K562 (cell line): Measurements from ENCODE around the gene CTPS2. TPM values are rescaled to one million over a fixed set of nuclear protein-coding genes. Genes with fewer than 3 reads are reported as not detected.

ENCODE experiments used
- ATAC-seq: fragments of 200-7000 bp; cut with Tn5 transposase; 3 replicates; pipeline ENCODE4 v1.9.1; 2020; ENCODE audit warnings: moderate library complexity
- BruUV-seq: library from RNA; stranded (reverse); fragments of 400-500 nt; replicated peaks from 2 replicates; lab custom pipeline; 2021; lab: Mats Ljungman, UMichigan
- CTCF ChIA-PET: fragments of 300-600 bp; formaldehyde crosslinking; extraction: SDS; loops from one replicate; lab custom pipeline; 2021; ENCODE audit warnings: low intra/inter-chr PET ratio; lab: Yijun Ruan, JAX
- POLR2A ChIA-PET: fragments of 300-600, 350-650 bp; sonication (Branson Sonifier 250); formaldehyde crosslinking; extraction: SDS; loops from one replicate; lab custom pipeline; 2021; ENCODE audit warnings: antibody characterized with exemption, inconsistent platforms; lab: Yijun Ruan, JAX
- DNase-seq, 4 experiments: peaks; one replicate each; pipeline versions ENCODE4 v3.0.0 to v3.0.0-alpha.2; 2011 to 2018; ENCODE audit warnings: low spot score in 3 of 4, mixed read lengths in 3 of 4; ENCODE audit errors: extremely low read depth in 1 of 4
- FAIRE-seq: peaks from 2 replicates; lab custom pipeline; 2011; peaks lifted over from hg19 to GRCh38; lab: Jason Lieb, UNC
- H2AFZ ChIP-seq: 2 replicates; pipeline ENCODE4 v1.6.0; 2011; ENCODE audit warnings: low read depth, low read length, control low read depth, inconsistent platforms
- H3K27ac ChIP-seq: fragments of 200-600 bp; 3 replicates; pipeline ENCODE4 v1.8.0; 2011; ENCODE audit warnings: low read depth, mild to moderate bottlenecking, control low read depth, inconsistent platforms, low read length, moderate library complexity, mixed read lengths; ENCODE audit errors: extremely low read depth
- H3K27me3 ChIP-seq, 2 experiments: fragments of 300-600 bp in 1 of 2; 2 replicates in 1 of 2; 3 replicates in 1 of 2; pipeline versions ENCODE4 v1.6.0 to v1.8.0; 2011; ENCODE audit warnings: inconsistent platforms in 2 of 2, low read length in 2 of 2, mild to moderate bottlenecking in 1 of 2, mixed read lengths in 1 of 2, moderate library complexity in 1 of 2; ENCODE audit not compliant: control insufficient read depth in 2 of 2, insufficient read depth in 2 of 2
- H3K36me3 ChIP-seq: fragments of 300-600 bp; 3 replicates; pipeline ENCODE4 v1.8.0; 2011; ENCODE audit warnings: mild to moderate bottlenecking, low read length, inconsistent platforms; ENCODE audit not compliant: control insufficient read depth, insufficient read depth
- H3K4me1 ChIP-seq, 2 experiments: fragments of 200-600 bp in 1 of 2; replicated peaks in 1 of 2; 2 replicates in 1 of 2; 3 replicates in 1 of 2; pipeline versions ENCODE4 v1.5.1 to v1.8.0; 2011; ENCODE audit warnings: inconsistent platforms in 2 of 2, low read length in 2 of 2, mild to moderate bottlenecking in 1 of 2, mixed read lengths in 1 of 2, moderate library complexity in 1 of 2; ENCODE audit not compliant: control insufficient read depth in 2 of 2, insufficient read depth in 2 of 2
- H3K4me2 ChIP-seq: 2 replicates; pipeline ENCODE4 v1.6.1; 2011; ENCODE audit warnings: low read length, control low read depth, inconsistent platforms, mixed read lengths; ENCODE audit not compliant: insufficient read depth
- H3K4me3 ChIP-seq: fragments of 200-600 bp; sonication (generic), shearing (Covaris generic); 2 replicates; pipeline ENCODE4 v1.5.1; 2016; ENCODE audit warnings: control low read depth, inconsistent platforms
- H3K79me2 ChIP-seq: fragments of 200-600 bp; 3 replicates; pipeline ENCODE4 v1.8.0; 2011; ENCODE audit warnings: low read length, inconsistent platforms; ENCODE audit not compliant: control insufficient read depth, insufficient read depth
- H3K9ac ChIP-seq, 2 experiments: 2 replicates each; pipeline versions ENCODE4 v1.6.0 to v1.6.1; 2011; ENCODE audit warnings: low read depth in 2 of 2, low read length in 2 of 2, control low read depth in 1 of 2, inconsistent platforms in 1 of 2, mild to moderate bottlenecking in 1 of 2, mixed read lengths in 1 of 2; ENCODE audit not compliant: insufficient read depth in 1 of 2
- H3K9me1 ChIP-seq: one replicate; pipeline ENCODE4 v1.6.0; 2011; ENCODE audit warnings: inconsistent platforms, mild to moderate bottlenecking, low read length, moderate library complexity; ENCODE audit not compliant: control insufficient read depth, insufficient read depth
- H3K9me3 ChIP-seq: replicated peaks from 2 replicates; pipeline ENCODE4 v1.5.1; 2011; ENCODE audit warnings: low read depth, low read length, inconsistent platforms; ENCODE audit not compliant: control insufficient read depth, insufficient read depth
- H4K20me1 ChIP-seq: replicated peaks from 2 replicates; pipeline ENCODE4 v1.6.1; 2011; ENCODE audit warnings: low read length, inconsistent platforms, mixed read lengths; ENCODE audit not compliant: control insufficient read depth, insufficient read depth
- BRF2 ChIP-seq: IDR thresholded peaks from 3 replicates; pipeline ENCODE4 v1.6.1; 2011; ENCODE audit warnings: borderline replicate concordance, mild to moderate bottlenecking; ENCODE audit not compliant: insufficient read length, insufficient read depth
- CCNT2 ChIP-seq: IDR thresholded peaks from 2 replicates; pipeline ENCODE4 v1.6.1; 2011; ENCODE audit warnings: borderline replicate concordance, low read depth, mild to moderate bottlenecking, moderate library complexity, mixed read lengths, low read length; ENCODE audit not compliant: insufficient read length; ENCODE audit errors: extremely low read depth
- CEBPB ChIP-seq: fragments of 450-650 bp; IDR thresholded peaks from 2 replicates; pipeline ENCODE4 v1.6.1; 2016; ENCODE audit warnings: missing genetic modification characterization, missing compliant biosample characterization
- ELF1 ChIP-seq: fragments of 200-800 bp; sonication (Bioruptor generic); IDR thresholded peaks from 2 replicates; pipeline ENCODE4 v1.6.1; 2016; ENCODE audit warnings: missing genetic modification characterization, missing compliant biosample characterization
- JUND ChIP-seq, 2 experiments: IDR thresholded peaks; 2 replicates in 1 of 2; 3 replicates in 1 of 2; pipeline ENCODE4 v1.6.1; 2011; ENCODE audit warnings: borderline replicate concordance in 2 of 2, low read depth in 2 of 2, low read length in 2 of 2, improper control_type of control experiment in 1 of 2, missing biosample characterization in 1 of 2, missing genetic modification characterization in 1 of 2, missing genetic modification reagents in 1 of 2
- PCBP1 ChIP-seq: fragments of 200-400 bp; formaldehyde crosslinking; IDR thresholded peaks from 2 replicates; pipeline ENCODE4 v1.6.1; 2018; ENCODE audit warnings: mild to moderate bottlenecking, low read depth, low read length; ENCODE audit not compliant: poor library complexity, severe bottlenecking
- POLR3G ChIP-seq: IDR thresholded peaks from 2 replicates; pipeline ENCODE4 v1.6.1; 2011; ENCODE audit not compliant: insufficient read length, insufficient replicate concordance; ENCODE audit errors: extremely low read depth
- RUNX1 ChIP-seq: sonication (generic); IDR thresholded peaks from 2 replicates; pipeline ENCODE4 v1.6.1; 2016; ENCODE audit warnings: antibody characterized with exemption, low read depth
- ZBTB2 ChIP-seq: fragments of 450-650 bp; IDR thresholded peaks from 2 replicates; pipeline ENCODE4 v1.6.1; 2016; ENCODE audit warnings: antibody characterized with exemption
- ZNF282 ChIP-seq: sonication (generic); formaldehyde crosslinking; IDR thresholded peaks from 2 replicates; pipeline ENCODE4 v1.8.1; 2023; ENCODE audit warnings: missing genetic modification reagents
- ZNF707 ChIP-seq: fragments of 250-450 bp; sonication (Bioruptor Pico); conservative IDR thresholded peaks from 2 replicates; pipeline ENCODE4 v1.8.0; 2022; ENCODE audit warnings: inconsistent platforms, mild to moderate bottlenecking, moderate library complexity
- WGBS: fragments of 100-300 bp; shearing (Covaris generic); methylation state at CpG from one replicate; pipeline ENCODE4 v1.1.6; 2016; ENCODE audit warnings: low coverage, mixed read lengths; ENCODE audit not compliant: insufficient coverage; ENCODE audit errors: missing lambda C conversion rate; 5-methylcytosine and 5-hydroxymethylcytosine counted together
- in situ Hi-C: fragments of 300-500 bp; cut with MboI; formaldehyde crosslinking; loops from 4 replicates; pipeline ENCODE4 v1.15.0; 2018; ENCODE audit warnings: inconsistent platforms, mixed read lengths
- intact Hi-C: fragments of 100-400 bp; cut with micrococcal nuclease; formaldehyde crosslinking; loops from 2 replicates; pipeline ENCODE4 v1.14.2; 2022
- polyA plus RNA-seq, 8 experiments: library from polyadenylated mRNA; depleted of rRNA in 4 of 8; stranded (reverse) in 5 of 8; unstranded in 3 of 8; fragments of >200 nt; fragmentation: Nextera tagmentation in 2 of 8; fragmentation: Illumina TruSeq in 1 of 8; extraction: Ambion mirVana in 2 of 8; extraction: Trizol in 1 of 8; gene quantifications; 2 replicates each; pipeline versions ENCODE4 v1.2.1 to v1.2.3, GENCODE V29; 2011 to 2014; ENCODE audit warnings: inconsistent platforms in 1 of 8, missing spikeins in 1 of 8
- total RNA-seq, 7 experiments: library from RNA; depleted of rRNA in 6 of 7; stranded (reverse); fragments of >200 nt in 6 of 7; fragmentation: Illumina TruSeq in 2 of 7; extraction: Trizol in 2 of 7; gene quantifications; 2 replicates each; pipeline versions ENCODE4 v1.2.1 to v1.2.3, GENCODE V29; 2011 to 2021; ENCODE audit warnings: low replicate concordance in 1 of 7

CTPS2 gene
- total and polyA plus RNA-seq, 9 of the 15 experiments (the other 6 are each of a cell fraction or from before 2014, with no cell fraction given), result 5.4 to 19.5 (median 14.1) TPM

- TF ChIP-seq BRF2, result no peak
- TF ChIP-seq, all 486 proteins: peak for 0
Observed at GRCh38 chrX:16687514-16687913, 25.0 kb downstream of the CTPS2 start (continued).

- no peak for ATAC-seq
- Histone ChIP-seq H4K20me1 (no peaks in the 10 kb centered on the region), H3K79me2 (no peaks in the 10 kb centered on the region), H3K4me2 (no peak overlapping the region), H3K4me1 (no peaks in the 10 kb centered on the region; a peak in 1 of 5 replicates), H3K9ac (no peak overlapping the region), H3K4me3 (no peak overlapping the region), H3K9me1 (no peaks in the 10 kb centered on the region), H3K27ac (no peak overlapping the region), H3K9me3 (no peaks in the 10 kb centered on the region), H3K36me3 (peaks cover 53% of the 10 kb centered on the region; the same call in 2 of the 3 replicates), H2AFZ (no peak overlapping the region), H3K27me3 (no peaks in the 10 kb centered on the region)
- intact Hi-C loops (no loop called here), in situ Hi-C loops (loop anchor here (25.0 kb wide), 1 partner anchor 246 kb away; no protein-coding TSS in a partner anchor)
- no TSS peak for BruUV-seq
- no peak for FAIRE-seq
- CTCF ChIA-PET, result no interaction called here
- no peak for DNase-seq
- POLR2A ChIA-PET, result interaction anchor here (0.6 kb wide), 1 partner anchor 256 kb away, joined by 3 read pairs; no protein-coding TSS in a partner anchor
- WGBS, result 78% methylated on average over 7 of the region's 7 CpGs
- TF ChIP-seq RUNX1 (no peak), CCNT2 (no peak), CEBPB (tag) (no peak), POLR3G (no peak), JUND (IDR thresholded peaks at IDR 0.05; ENCODE audit: borderline replicate concordance, low read depth, low read length) (no peak), JUND (tag; IDR thresholded peaks at IDR 0.05; ENCODE audit: borderline replicate concordance, low read depth, low read length) (no peak), ZBTB2 (no peak), ZNF707 (CRISPR knock-in tag) (no peak), ZNF282 (CRISPR knock-in tag) (no peak), PCBP1 (no peak), ELF1 (no peak)
Observed at GRCh38 chrX:16683007-16683664, 29.3 kb downstream of the CTPS2 start.
